Measurements from ENCODE around the gene SLC45A2.
"Not testable (repeated sequence)": the region's sequence is repeated elsewhere in the genome, so short reads cannot be mapped to it uniquely, and the experiment has no call there.

SLC45A2 gene

GRCh38 chr5:33966805-33967204 is 17.7 kb downstream of the SLC45A2 start:
- no peak for DNase-seq

- no peak for DNase-seq
Measured at GRCh38 chr5:33964132-33964700, 20.3 kb downstream of the SLC45A2 start.

- no peak for DNase-seq
Measured at GRCh38 chr5:33958176-33958575, 26.3 kb downstream of the SLC45A2 start.

GRCh38 chr5:33957577-33958150 is 26.8 kb downstream of the SLC45A2 start:
- DNase-seq = no peak

- DNase-seq = not testable (repeated sequence)
Measured at GRCh38 chr5:33952175-33952574, 32.3 kb downstream of the SLC45A2 start.

GRCh38 chr5:33944543-33945132 is 39.9 kb downstream of the SLC45A2 start:
- DNase-seq = peak in 1 of 3 experiments; percentile 12

- DNase-seq = peak in 1 of 3 experiments; percentile 87
Measured at GRCh38 chr5:33941090-33941489, 43.4 kb downstream of the SLC45A2 start.

GRCh38 chr5:33939556-33940262 is 44.8 kb downstream of the SLC45A2 start:
- DNase-seq = peak in 1 of 3 experiments; percentile 24

GRCh38 chr5:33938881-33939280 is 45.6 kb downstream of the SLC45A2 start:
- peak in 1 of 3 experiments; percentile 9 for DNase-seq

- DNase-seq = no peak
Measured at GRCh38 chr5:33938507-33938796, 46.0 kb downstream of the SLC45A2 start.

- no peak for DNase-seq
Measured at GRCh38 chr5:33937707-33938506, 46.6 kb downstream of the SLC45A2 start.

- DNase-seq = peak in 1 of 3 experiments; percentile 31
Measured at GRCh38 chr5:33937017-33937706, 47.3 kb downstream of the SLC45A2 start.

GRCh38 chr5:33936381-33937016 is 48.0 kb downstream of the SLC45A2 start, which contains the start of gene RXFP3:
RXFP3 (plus strand) TSS chr5:33936386; CDS start chr5:33936741, 355 bp downstream.
- peak in 1 of 3 experiments; percentile 68 for DNase-seq

GRCh38 chr5:33936004-33936380 is 48.5 kb downstream of the SLC45A2 start:
- peak; percentile 60 to 80 (median 67) for DNase-seq

- no peak for DNase-seq
Measured at GRCh38 chr5:33934176-33934575, 50.3 kb downstream of the SLC45A2 start.

- no peak for DNase-seq
Measured at GRCh38 chr5:33933723-33934169, 50.7 kb downstream of the SLC45A2 start.

- DNase-seq = no peak
Measured at GRCh38 chr5:33931136-33931535, 53.4 kb downstream of the SLC45A2 start.

- DNase-seq = no peak
Measured at GRCh38 chr5:33929925-33930690, 54.4 kb downstream of the SLC45A2 start.

- DNase-seq = no peak
Measured at GRCh38 chr5:33928283-33928682, 56.2 kb downstream of the SLC45A2 start.

GRCh38 chr5:33927685-33928084 is 56.8 kb downstream of the SLC45A2 start:
- no peak for DNase-seq

- DNase-seq = no peak
Measured at GRCh38 chr5:33925278-33925677, 59.2 kb downstream of the SLC45A2 start.

Data from NCI-H1417 (cell line).